Stimulated activated CD4-positive, alpha-beta T cell treated with anti-CD3 and anti-CD28 coated beads, Interleukin-1b, Interleukin-23, amount 100 ng/mL, for 1 hour (primary cell): Measurements from ENCODE around the gene HS3ST3B1.

Experiments
- DNase-seq, 2 donors: peaks; one replicate each; pipeline ENCODE4 v3.0.0-alpha.2; 2020; ENCODE audit warnings: low read depth in 2 of 2

Gene HS3ST3B1

GRCh38 chr17:14354807-14355206 lies 53.9 kb downstream of the HS3ST3B1 start:
- DNase-seq: no peak

GRCh38 chr17:14355556-14355955 lies 54.7 kb downstream of the HS3ST3B1 start:
- DNase-seq: no peak

GRCh38 chr17:14359163-14360020 lies 58.5 kb downstream of the HS3ST3B1 start:
- no peak for DNase-seq

- DNase-seq: no peak
Observed at GRCh38 chr17:14360856-14361255, 60.0 kb downstream of the HS3ST3B1 start.

- no peak for DNase-seq
Observed at GRCh38 chr17:14361470-14361869, 60.6 kb downstream of the HS3ST3B1 start.

- no peak for DNase-seq
Observed at GRCh38 chr17:14361945-14362508, 61.1 kb downstream of the HS3ST3B1 start.

- DNase-seq: no peak
Observed at GRCh38 chr17:14366199-14366598, 65.3 kb downstream of the HS3ST3B1 start.

GRCh38 chr17:14372461-14372860 lies 71.6 kb downstream of the HS3ST3B1 start:
- no peak for DNase-seq

- DNase-seq: no peak
Observed at GRCh38 chr17:14372905-14373613, 72.2 kb downstream of the HS3ST3B1 start.

- DNase-seq: no peak
Observed at GRCh38 chr17:14373614-14374259, 72.9 kb downstream of the HS3ST3B1 start.

GRCh38 chr17:14374268-14374667 lies 73.4 kb downstream of the HS3ST3B1 start:
- no peak for DNase-seq

GRCh38 chr17:14376666-14377065 lies 75.8 kb downstream of the HS3ST3B1 start:
- DNase-seq: no peak

- no peak for DNase-seq
Observed at GRCh38 chr17:14381606-14382005, 80.7 kb downstream of the HS3ST3B1 start.

GRCh38 chr17:14387036-14387435 lies 86.2 kb downstream of the HS3ST3B1 start:
- DNase-seq: no peak

GRCh38 chr17:14389681-14390080 lies 88.8 kb downstream of the HS3ST3B1 start:
- no peak for DNase-seq

- no peak for DNase-seq
Observed at GRCh38 chr17:14393723-14394122, 92.8 kb downstream of the HS3ST3B1 start.

GRCh38 chr17:14395255-14395654 lies 94.4 kb downstream of the HS3ST3B1 start:
- no peak for DNase-seq

- no peak for DNase-seq
Observed at GRCh38 chr17:14396547-14396946, 95.7 kb downstream of the HS3ST3B1 start.

- DNase-seq: no peak
Observed at GRCh38 chr17:14398766-14399165, 97.9 kb downstream of the HS3ST3B1 start.
